ENCODE measurements around the gene KIF6.

KIF6 gene

DNA sequence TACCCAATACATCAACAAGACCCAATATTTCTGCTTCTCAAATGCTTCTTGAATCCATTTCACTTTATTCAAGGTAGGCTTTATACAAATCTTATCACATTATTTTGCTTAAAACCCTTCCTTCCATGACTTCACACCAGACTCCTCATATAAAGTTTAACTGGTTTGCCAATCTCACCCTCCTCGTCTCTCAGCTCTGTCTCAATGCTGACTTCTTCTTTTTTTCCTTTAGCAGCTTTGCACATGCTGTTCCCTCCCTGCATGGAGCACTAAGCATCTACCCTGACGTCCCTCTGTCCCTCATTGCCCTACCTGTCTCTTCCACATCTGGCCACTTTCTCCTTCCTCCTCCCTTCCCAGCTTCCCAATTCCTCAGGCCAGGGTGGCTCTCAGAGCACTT lies 442.4 kb downstream of the KIF6 start:
- Histone ChIP-seq H3K27me3 (ENCODE audit: low read length) (no peaks in the 10 kb centered on the region), H3K36me3 (ENCODE audit: low read length) (no peaks in the 10 kb centered on the region), H3K4me3 (ENCODE audit: insufficient read depth, low read length, poor library complexity, severe bottlenecking) (no peak overlapping the region)

DNA sequence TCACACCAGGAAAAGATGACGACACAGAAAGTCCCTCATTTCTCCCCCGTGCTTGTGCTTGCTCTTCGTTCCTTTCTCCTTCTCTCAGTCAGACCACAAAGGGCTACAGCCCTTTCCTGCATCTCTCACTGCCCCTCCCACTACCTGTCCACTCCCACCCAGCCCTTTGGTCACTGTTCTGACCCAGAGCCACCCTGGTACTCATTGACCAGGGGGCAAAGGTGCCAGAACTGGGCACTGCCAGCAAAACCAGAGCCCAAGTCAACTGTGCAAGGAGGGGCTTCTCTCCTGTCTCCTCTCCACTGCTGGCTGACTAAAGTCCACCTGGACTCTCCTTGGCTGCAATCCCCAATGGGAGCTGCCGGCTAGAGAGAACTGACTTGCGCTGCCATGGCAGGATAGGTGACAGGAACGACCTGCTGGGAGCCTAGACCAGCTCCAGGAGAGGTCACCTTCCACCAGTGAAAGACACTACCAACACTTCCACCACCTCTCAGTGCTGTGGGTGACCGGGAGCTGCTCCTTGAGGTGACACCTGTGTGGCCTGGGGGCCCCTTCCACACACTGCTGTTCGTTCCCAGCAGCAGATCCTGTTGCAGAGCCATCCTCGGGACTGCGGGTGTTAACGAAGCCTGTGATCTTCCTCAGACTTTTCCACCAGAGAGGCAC lies 443.8 kb downstream of the KIF6 start:
- H3K27me3 ChIP-seq (ENCODE audit: low read length): no peaks in the 10 kb centered on the region
- H3K4me2 ChIP-seq (ENCODE audit: low read depth, low read length, poor library complexity, severe bottlenecking): no peak overlapping the region
- H3K9ac ChIP-seq (ENCODE audit: low read length): no peak overlapping the region
- H3K4me3 ChIP-seq (ENCODE audit: insufficient read depth, low read length, poor library complexity, severe bottlenecking): no peak overlapping the region
- no peaks in the 10 kb centered on the region for H3K79me2 ChIP-seq (ENCODE audit: insufficient read depth, low read length)
- no peak overlapping the region for H3K27ac ChIP-seq (ENCODE audit: low read depth, low read length)
- no peaks in the 10 kb centered on the region for H3K9me2 ChIP-seq (replicated peaks; ENCODE audit: insufficient read depth, low read length)
- H3K36me3 ChIP-seq (ENCODE audit: low read length): no peaks in the 10 kb centered on the region
- TF ChIP-seq CTCF (IDR thresholded peaks at IDR 0.05; ENCODE audit: insufficient read depth, low read length, poor library complexity, severe bottlenecking) (no peak), EZH2phosphoT487 (conservative IDR thresholded peaks at IDR 0.05; ENCODE audit: low read length) (no peak)
- H4K20me1 ChIP-seq (ENCODE audit: low read depth, low read length): no peaks in the 10 kb centered on the region
- H3F3A ChIP-seq (ENCODE audit: insufficient read depth): no peaks in the 10 kb centered on the region
- H3K9me3 ChIP-seq (ENCODE audit: insufficient read depth, low read length): no peaks in the 10 kb centered on the region
- no peak overlapping the region for H2AFZ ChIP-seq (ENCODE audit: low read depth, low read length, severe bottlenecking)

More for the DNA sequence above, 442.4 kb downstream of the KIF6 start:
- Histone ChIP-seq H2AFZ (ENCODE audit: low read depth, low read length, severe bottlenecking) (no peak overlapping the region), H3K9me2 (replicated peaks; ENCODE audit: insufficient read depth, low read length) (no peaks in the 10 kb centered on the region), H3K9me3 (ENCODE audit: insufficient read depth, low read length) (no peaks in the 10 kb centered on the region), H4K20me1 (ENCODE audit: low read depth, low read length) (no peaks in the 10 kb centered on the region), H3K79me2 (ENCODE audit: insufficient read depth, low read length) (no peaks in the 10 kb centered on the region), H3K27ac (ENCODE audit: low read depth, low read length) (no peak overlapping the region), H3K9ac (ENCODE audit: low read length) (no peak overlapping the region), H3F3A (ENCODE audit: insufficient read depth) (no peaks in the 10 kb centered on the region), H3K4me2 (ENCODE audit: low read depth, low read length, poor library complexity, severe bottlenecking) (no peak overlapping the region)
- TF ChIP-seq EZH2phosphoT487 (conservative IDR thresholded peaks at IDR 0.05; ENCODE audit: low read length): no peak
- TF ChIP-seq CTCF (IDR thresholded peaks at IDR 0.05; ENCODE audit: insufficient read depth, low read length, poor library complexity, severe bottlenecking): no peak

GRCh38 chr6:39280247-39280731 lies 444.9 kb downstream of the KIF6 start:
- Histone ChIP-seq H3K79me2 (ENCODE audit: insufficient read depth, low read length) (no peaks in the 10 kb centered on the region), H3K4me3 (ENCODE audit: insufficient read depth, low read length, poor library complexity, severe bottlenecking) (no peak overlapping the region), H3K36me3 (ENCODE audit: low read length) (no peaks in the 10 kb centered on the region), H2AFZ (ENCODE audit: low read depth, low read length, severe bottlenecking) (no peak overlapping the region), H3K9me3 (ENCODE audit: insufficient read depth, low read length) (no peaks in the 10 kb centered on the region), H3K27ac (ENCODE audit: low read depth, low read length) (no peak overlapping the region), H3F3A (ENCODE audit: insufficient read depth) (no peaks in the 10 kb centered on the region), H3K9ac (ENCODE audit: low read length) (no peak overlapping the region), H3K4me2 (ENCODE audit: low read depth, low read length, poor library complexity, severe bottlenecking) (no peak overlapping the region), H4K20me1 (ENCODE audit: low read depth, low read length) (no peaks in the 10 kb centered on the region), H3K9me2 (replicated peaks; ENCODE audit: insufficient read depth, low read length) (no peaks in the 10 kb centered on the region), H3K27me3 (ENCODE audit: low read length) (no peaks in the 10 kb centered on the region)
- TF ChIP-seq EZH2phosphoT487 (conservative IDR thresholded peaks at IDR 0.05; ENCODE audit: low read length) (no peak), CTCF (IDR thresholded peaks at IDR 0.05; ENCODE audit: insufficient read depth, low read length, poor library complexity, severe bottlenecking) (no peak)
